ENCODE data around the gene GTF2A1L.
"Not testable (repeated sequence)": the region's sequence is repeated elsewhere in the genome, so short reads cannot be mapped to it uniquely, and the experiment has no call there.

The GTF2A1L gene

GRCh38 chr2:48699348-48699930 lies 81.8 kb downstream of the GTF2A1L start:
- H3K4me2 ChIP-seq, result no peak overlapping the region
- H3K4me3 ChIP-seq (IDR thresholded peaks at IDR 0.05; ENCODE audit: insufficient read depth, low read depth, low read length), result no peak overlapping the region
- H3K4me1 ChIP-seq (ENCODE audit: low read depth, poor library complexity, severe bottlenecking), result no peaks in the 10 kb centered on the region
- H3K27ac ChIP-seq, result no peak overlapping the region
- no peaks in the 10 kb centered on the region for H3K27me3 ChIP-seq (ENCODE audit: insufficient read depth, low read depth)
- H3K79me2 ChIP-seq (ENCODE audit: insufficient read depth, low read depth), result no peaks in the 10 kb centered on the region
- no peak overlapping the region for H3K9ac ChIP-seq
- H2AFZ ChIP-seq (ENCODE audit: low read depth), result no peak overlapping the region
- H3K36me3 ChIP-seq (ENCODE audit: insufficient read depth), result no peaks in the 10 kb centered on the region
- TF ChIP-seq, protein P1, sequence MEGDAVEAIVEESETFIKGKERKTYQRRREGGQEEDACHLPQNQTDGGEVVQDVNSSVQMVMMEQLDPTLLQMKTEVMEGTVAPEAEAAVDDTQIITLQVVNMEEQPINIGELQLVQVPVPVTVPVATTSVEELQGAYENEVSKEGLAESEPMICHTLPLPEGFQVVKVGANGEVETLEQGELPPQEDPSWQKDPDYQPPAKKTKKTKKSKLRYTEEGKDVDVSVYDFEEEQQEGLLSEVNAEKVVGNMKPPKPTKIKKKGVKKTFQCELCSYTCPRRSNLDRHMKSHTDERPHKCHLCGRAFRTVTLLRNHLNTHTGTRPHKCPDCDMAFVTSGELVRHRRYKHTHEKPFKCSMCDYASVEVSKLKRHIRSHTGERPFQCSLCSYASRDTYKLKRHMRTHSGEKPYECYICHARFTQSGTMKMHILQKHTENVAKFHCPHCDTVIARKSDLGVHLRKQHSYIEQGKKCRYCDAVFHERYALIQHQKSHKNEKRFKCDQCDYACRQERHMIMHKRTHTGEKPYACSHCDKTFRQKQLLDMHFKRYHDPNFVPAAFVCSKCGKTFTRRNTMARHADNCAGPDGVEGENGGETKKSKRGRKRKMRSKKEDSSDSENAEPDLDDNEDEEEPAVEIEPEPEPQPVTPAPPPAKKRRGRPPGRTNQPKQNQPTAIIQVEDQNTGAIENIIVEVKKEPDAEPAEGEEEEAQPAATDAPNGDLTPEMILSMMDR (conservative IDR thresholded peaks at IDR 0.05; ENCODE audit: low read depth, low read length), result no peak
- no peaks in the 10 kb centered on the region for H4K20me1 ChIP-seq (ENCODE audit: insufficient read depth)

DNA sequence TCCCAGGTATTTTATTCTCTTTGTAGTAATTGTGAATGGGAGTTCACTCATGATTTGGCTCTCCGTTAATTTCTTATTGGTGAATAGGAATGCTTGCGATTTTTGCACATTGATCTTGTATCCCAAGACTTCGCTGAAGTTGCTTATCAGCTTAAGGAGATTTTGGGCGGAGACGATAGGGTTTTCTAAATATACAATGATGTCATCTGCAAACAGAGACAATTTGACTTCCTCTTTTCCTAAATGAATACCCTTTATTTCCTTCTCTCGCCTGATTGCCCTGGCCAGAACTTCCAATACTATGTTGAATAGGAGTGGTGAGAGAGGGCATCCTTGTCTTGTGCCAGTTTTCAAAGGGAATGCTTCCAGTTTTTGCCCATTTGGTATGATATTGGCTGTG lies 86.0 kb downstream of the GTF2A1L start:
- not testable (repeated sequence) for H3K4me3 ChIP-seq (IDR thresholded peaks at IDR 0.05; ENCODE audit: insufficient read depth, low read depth, low read length); H3K36me3 ChIP-seq (ENCODE audit: insufficient read depth); H2AFZ ChIP-seq (ENCODE audit: low read depth); H3K9ac ChIP-seq; H3K4me2 ChIP-seq; H3K27me3 ChIP-seq (ENCODE audit: insufficient read depth, low read depth); H3K79me2 ChIP-seq (ENCODE audit: insufficient read depth, low read depth); H3K4me1 ChIP-seq (ENCODE audit: low read depth, poor library complexity, severe bottlenecking); H3K27ac ChIP-seq; H4K20me1 ChIP-seq (ENCODE audit: insufficient read depth)

DNA sequence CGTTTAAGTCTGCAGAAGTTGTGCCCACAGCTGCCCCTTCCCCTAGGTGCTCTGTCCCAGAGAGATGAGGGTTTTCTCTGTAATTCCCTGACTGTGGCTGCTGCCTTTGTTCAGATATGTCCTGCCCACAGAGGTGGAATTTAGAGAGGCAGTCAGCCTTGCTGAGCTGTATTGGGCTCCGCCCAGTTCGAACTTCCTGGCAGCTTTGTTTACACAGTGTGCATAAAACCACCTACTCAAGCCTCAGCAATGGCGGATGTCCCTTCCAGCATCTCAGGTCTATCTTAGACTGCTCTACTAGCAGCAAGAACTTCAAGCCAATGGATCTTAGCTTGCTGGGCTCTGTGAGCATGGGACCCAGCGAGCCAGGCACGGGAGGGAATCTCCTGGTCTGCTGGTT lies 89.8 kb downstream of the GTF2A1L start:
- Histone ChIP-seq H4K20me1 (ENCODE audit: insufficient read depth) (no peaks in the 10 kb centered on the region), H3K79me2 (ENCODE audit: insufficient read depth, low read depth) (no peaks in the 10 kb centered on the region), H3K4me1 (ENCODE audit: low read depth, poor library complexity, severe bottlenecking) (no peaks in the 10 kb centered on the region), H3K4me3 (IDR thresholded peaks at IDR 0.05; ENCODE audit: insufficient read depth, low read depth, low read length) (no peak overlapping the region), H3K27ac (no peak overlapping the region), H3K4me2 (no peak overlapping the region), H3K27me3 (ENCODE audit: insufficient read depth, low read depth) (no peaks in the 10 kb centered on the region), H3K9ac (no peak overlapping the region), H3K36me3 (ENCODE audit: insufficient read depth) (no peaks in the 10 kb centered on the region), H2AFZ (ENCODE audit: low read depth) (no peak overlapping the region)
- TF ChIP-seq, protein P1 (conservative IDR thresholded peaks at IDR 0.05; ENCODE audit: low read depth, low read length), result no peak

GRCh38 chr2:48709096-48710034 lies 91.7 kb downstream of the GTF2A1L start:
- Histone ChIP-seq H4K20me1 (ENCODE audit: insufficient read depth) (no peaks in the 10 kb centered on the region), H3K79me2 (ENCODE audit: insufficient read depth, low read depth) (no peaks in the 10 kb centered on the region), H3K4me3 (IDR thresholded peaks at IDR 0.05; ENCODE audit: insufficient read depth, low read depth, low read length) (no peak overlapping the region), H3K9ac (no peak overlapping the region), H2AFZ (ENCODE audit: low read depth) (no peak overlapping the region), H3K27me3 (ENCODE audit: insufficient read depth, low read depth) (no peaks in the 10 kb centered on the region), H3K4me1 (ENCODE audit: low read depth, poor library complexity, severe bottlenecking) (no peaks in the 10 kb centered on the region), H3K4me2 (no peak overlapping the region), H3K36me3 (ENCODE audit: insufficient read depth) (no peaks in the 10 kb centered on the region), H3K27ac (no peak overlapping the region)
- TF ChIP-seq, protein P1 (conservative IDR thresholded peaks at IDR 0.05; ENCODE audit: low read depth, low read length), result no peak

DNA sequence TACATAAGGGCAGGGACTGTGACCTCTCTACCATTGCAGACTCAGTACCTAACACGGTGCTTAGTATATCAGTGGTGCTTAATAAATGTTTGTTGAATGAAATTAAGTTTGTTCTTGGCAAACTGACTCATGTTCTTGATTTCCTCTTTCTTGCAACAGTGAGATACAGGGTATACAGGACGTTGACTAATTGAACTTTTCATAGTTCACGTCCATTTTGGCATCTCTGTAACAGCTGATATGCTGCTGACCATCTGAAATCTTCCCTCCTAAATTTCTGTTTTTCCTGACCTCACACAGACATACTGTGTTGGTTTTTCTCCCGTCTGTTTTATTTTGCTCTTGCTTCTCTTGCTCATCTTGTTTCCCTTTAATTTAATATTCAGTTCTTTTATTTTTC lies 93.7 kb downstream of the GTF2A1L start:
- Histone ChIP-seq H3K4me2 (no peak overlapping the region), H3K4me1 (ENCODE audit: low read depth, poor library complexity, severe bottlenecking) (no peaks in the 10 kb centered on the region), H3K79me2 (ENCODE audit: insufficient read depth, low read depth) (no peaks in the 10 kb centered on the region), H3K36me3 (ENCODE audit: insufficient read depth) (no peaks in the 10 kb centered on the region), H2AFZ (ENCODE audit: low read depth) (no peak overlapping the region), H4K20me1 (ENCODE audit: insufficient read depth) (no peaks in the 10 kb centered on the region), H3K27me3 (ENCODE audit: insufficient read depth, low read depth) (no peaks in the 10 kb centered on the region), H3K27ac (no peak overlapping the region), H3K4me3 (IDR thresholded peaks at IDR 0.05; ENCODE audit: insufficient read depth, low read depth, low read length) (no peak overlapping the region), H3K9ac (no peak overlapping the region)
- TF ChIP-seq, protein P1 (conservative IDR thresholded peaks at IDR 0.05; ENCODE audit: low read depth, low read length), result no peak

Measured in KMS-11 (cell line).